Ascending aorta (tissue), 2 donors: Measurements from ENCODE around the gene TNRC6B. TPM values are rescaled to one million over a fixed set of nuclear protein-coding genes. Genes with fewer than 3 reads are reported as not detected.

Source experiments
- DNase-seq, 2 donors: peaks; one replicate each; pipeline ENCODE4 v3.0.0-alpha.2; 2019; ENCODE audit warnings: low spot score in 2 of 2
- H3K27ac ChIP-seq, 2 donors: fragments of 200-600 bp; sonication (generic); one replicate each; pipeline ENCODE4 v1.5.1; 2016 to 2017; ENCODE audit warnings: mild to moderate bottlenecking in 1 of 2
- H3K27me3 ChIP-seq: fragments of 200-600 bp; sonication (generic); one replicate; pipeline ENCODE4 v1.5.1; 2017
- H3K36me3 ChIP-seq, 2 donors: fragments of 200-600 bp; sonication (generic); one replicate each; pipeline ENCODE4 v1.5.1; 2016
- H3K4me1 ChIP-seq, 2 donors: fragments of 200-600 bp; sonication (generic); one replicate each; pipeline ENCODE4 v1.5.1; 2016 to 2017; ENCODE audit warnings: mild to moderate bottlenecking in 1 of 2
- H3K4me3 ChIP-seq, 2 donors: fragments of 200-600 bp; sonication (generic); one replicate each; pipeline ENCODE4 v1.5.1; 2016 to 2017; ENCODE audit warnings: mild to moderate bottlenecking in 1 of 2
- H3K9me3 ChIP-seq, 2 donors: fragments of 200-600 bp; sonication (generic); one replicate each; pipeline ENCODE4 v1.5.1; 2016
- CTCF ChIP-seq, 3 experiments: fragments of 200-600 bp in 2 of 3; fragments of 450-650 bp in 1 of 3; sonication (generic) in 2 of 3; IDR thresholded peaks; one replicate each; pipeline ENCODE4 v1.5.1; 2016 to 2019; ENCODE audit warnings: antibody characterized with exemption in 3 of 3, mild to moderate bottlenecking in 1 of 3, moderate library complexity in 1 of 3
- intact Hi-C: fragments of 100-400 bp; cut with DNase I; formaldehyde crosslinking; loops from one replicate; pipeline ENCODE4 v1.15.1; 2023
- total RNA-seq: library from RNA; depleted of rRNA; stranded (reverse); fragments of >200 nt; gene quantifications from one replicate; pipeline ENCODE4 v1.1.0, GENCODE V29; 2016

TNRC6B gene
- total RNA-seq, 1 donor from 2014 or later, result 22.4 TPM

GRCh38 chr22:40324468-40325305 is 147.0 kb downstream of the TNRC6B start:
- Histone ChIP-seq H3K27ac (no peak overlapping the region), H3K4me1 (no peaks in the 10 kb centered on the region), H3K9me3 (no peaks in the 10 kb centered on the region), H3K27me3 (no peaks in the 10 kb centered on the region), H3K36me3 (peaks cover 50 to 55% of the 10 kb centered on the region in 2 donors), H3K4me3 (no peak overlapping the region)
- no peak for DNase-seq
- TF ChIP-seq CTCF (IDR thresholded peaks at IDR 0.05), result no peak
- intact Hi-C loops, result no loop called here

- H3K27ac ChIP-seq, result no peak overlapping the region
- TF ChIP-seq CTCF (IDR thresholded peaks at IDR 0.05), result no peak
- no peaks in the 10 kb centered on the region for H3K27me3 ChIP-seq
- no peak overlapping the region for H3K4me3 ChIP-seq
- H3K36me3 ChIP-seq, result peaks cover 44 to 49% of the 10 kb centered on the region in 2 donors
- H3K4me1 ChIP-seq, result no peaks in the 10 kb centered on the region
- DNase-seq, result no peak
- intact Hi-C loops, result no loop called here
- no peaks in the 10 kb centered on the region for H3K9me3 ChIP-seq
Observed at GRCh38 chr22:40325315-40325714, 147.6 kb downstream of the TNRC6B start.

- Histone ChIP-seq H3K4me3 (no peak overlapping the region), H3K4me1 (no peaks in the 10 kb centered on the region), H3K9me3 (no peaks in the 10 kb centered on the region), H3K27me3 (no peaks in the 10 kb centered on the region), H3K36me3 (peaks cover 29 to 34% of the 10 kb centered on the region in 2 donors), H3K27ac (no peak overlapping the region)
- DNase-seq, result peak in 1 of 2 donors; percentile 52
- TF ChIP-seq CTCF (IDR thresholded peaks at IDR 0.05), result no peak
- intact Hi-C loops, result no loop called here
Observed at GRCh38 chr22:40326905-40327735, 149.4 kb downstream of the TNRC6B start.

- intact Hi-C loops, result no loop called here
- Histone ChIP-seq H3K27ac (no peak overlapping the region), H3K36me3 (peaks cover 21 to 29% of the 10 kb centered on the region in 2 donors)
Observed at GRCh38 chr22:40328546-40329456, 151.1 kb downstream of the TNRC6B start.

More at GRCh38 chr22:40328546-40329456, 151.1 kb downstream of the TNRC6B start:
- Histone ChIP-seq H3K4me3 (no peak overlapping the region), H3K27me3 (no peaks in the 10 kb centered on the region), H3K9me3 (no peaks in the 10 kb centered on the region), H3K4me1 (no peaks in the 10 kb centered on the region)
- no peak for DNase-seq
- no peak for TF ChIP-seq CTCF (IDR thresholded peaks at IDR 0.05)
